GM18861 (cell line): ENCODE data around the gene ZNF891.

Experiments used
- ATAC-seq: cut with Tn5 transposase; IDR thresholded peaks from one replicate; pipeline ENCODE4 v1.9.1; 2021; ENCODE audit not compliant: unreplicated experiment

ZNF891 gene

GRCh38 chr12:133063556-133063955, 66.5 kb downstream of the ZNF891 start:
- ATAC-seq = no peak

DNA sequence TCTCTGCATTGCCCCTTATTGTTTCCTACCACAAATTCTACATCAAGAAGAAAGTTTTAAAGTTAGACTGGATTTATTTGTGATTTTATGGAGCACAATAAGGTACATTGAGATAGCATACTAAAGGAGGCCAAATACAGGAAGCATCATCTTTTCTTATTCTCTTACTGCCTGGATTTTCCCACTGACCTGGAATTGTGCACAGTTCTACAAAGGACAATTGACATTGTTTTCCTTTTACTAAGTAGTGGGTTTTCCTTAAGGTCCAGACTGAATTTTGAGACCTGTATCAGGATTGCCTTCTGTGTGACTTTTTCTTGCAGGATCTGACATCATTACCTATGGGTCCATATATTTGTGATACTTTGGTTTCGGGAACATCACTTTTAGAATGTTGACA, 68.1 kb downstream of the ZNF891 start:
- ATAC-seq = no peak

DNA sequence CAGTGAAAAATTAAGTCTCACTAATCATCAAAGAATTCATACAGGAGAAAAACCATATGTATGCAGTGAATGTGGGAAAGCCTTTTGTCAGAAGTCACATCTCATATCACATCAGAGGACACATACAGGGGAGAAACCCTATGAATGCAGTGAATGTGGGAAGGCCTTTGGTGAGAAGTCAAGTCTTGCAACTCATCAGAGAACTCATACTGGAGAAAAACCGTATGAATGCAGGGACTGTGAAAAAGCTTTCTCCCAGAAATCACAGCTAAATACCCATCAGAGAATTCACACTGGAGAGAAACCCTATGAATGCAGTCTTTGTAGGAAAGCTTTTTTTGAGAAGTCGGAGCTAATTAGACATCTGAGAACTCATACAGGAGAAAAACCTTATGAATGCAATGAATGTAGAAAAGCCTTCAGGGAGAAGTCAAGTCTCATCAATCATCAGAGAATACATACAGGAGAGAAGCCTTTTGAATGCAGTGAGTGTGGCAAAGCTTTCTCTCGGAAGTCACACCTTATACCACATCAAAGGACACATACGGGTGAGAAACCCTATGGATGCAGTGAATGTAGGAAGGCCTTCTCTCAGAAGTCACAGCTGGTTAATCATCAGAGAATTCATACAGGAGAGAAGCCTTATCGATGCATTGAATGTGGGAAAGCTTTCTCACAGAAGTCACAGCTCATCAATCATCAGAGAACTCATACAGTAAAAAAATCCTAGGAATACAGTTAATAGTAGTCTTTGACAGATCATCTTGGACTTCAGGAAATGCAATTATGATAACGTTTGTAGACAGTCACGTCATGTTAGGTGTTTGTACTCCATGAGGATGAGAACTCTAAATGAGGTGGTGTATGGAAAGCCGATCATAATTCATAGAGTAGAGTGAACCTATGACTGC, 71.6 kb downstream of the ZNF891 start:
- no peak for ATAC-seq

- no peak for ATAC-seq
These were observed 72.6 kb downstream of the ZNF891 start for GRCh38 chr12:133057446-133057845.
